ENCODE data around the gene NOS1AP. TPM values are rescaled to one million over a fixed set of nuclear protein-coding genes. Genes with fewer than 3 reads are reported as not detected.

The NOS1AP gene
- total RNA-seq, 4 donors from 2014 or later: 1.9 to 5.4 (median 3.1) TPM

DNA sequence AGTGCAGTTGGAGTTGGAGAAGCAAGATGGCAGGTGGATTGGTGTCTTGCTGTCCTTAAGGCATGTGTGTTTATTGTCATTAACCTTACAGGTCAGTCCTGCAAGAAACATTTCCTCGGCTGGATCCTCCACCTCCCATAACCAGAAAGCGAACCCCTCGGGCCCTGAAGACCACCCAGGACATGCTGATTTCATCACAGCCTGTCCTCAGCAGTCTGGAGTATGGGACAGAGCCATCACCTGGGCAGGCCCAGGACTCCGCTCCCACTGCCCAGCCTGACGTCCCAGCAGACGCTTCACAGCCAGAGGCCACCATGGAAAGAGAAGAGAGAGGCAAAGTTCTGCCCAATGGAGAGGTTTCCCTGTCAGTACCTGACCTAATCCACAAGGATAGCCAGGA, 313.6 kb downstream of the NOS1AP start:
- TF ChIP-seq, protein P1, sequence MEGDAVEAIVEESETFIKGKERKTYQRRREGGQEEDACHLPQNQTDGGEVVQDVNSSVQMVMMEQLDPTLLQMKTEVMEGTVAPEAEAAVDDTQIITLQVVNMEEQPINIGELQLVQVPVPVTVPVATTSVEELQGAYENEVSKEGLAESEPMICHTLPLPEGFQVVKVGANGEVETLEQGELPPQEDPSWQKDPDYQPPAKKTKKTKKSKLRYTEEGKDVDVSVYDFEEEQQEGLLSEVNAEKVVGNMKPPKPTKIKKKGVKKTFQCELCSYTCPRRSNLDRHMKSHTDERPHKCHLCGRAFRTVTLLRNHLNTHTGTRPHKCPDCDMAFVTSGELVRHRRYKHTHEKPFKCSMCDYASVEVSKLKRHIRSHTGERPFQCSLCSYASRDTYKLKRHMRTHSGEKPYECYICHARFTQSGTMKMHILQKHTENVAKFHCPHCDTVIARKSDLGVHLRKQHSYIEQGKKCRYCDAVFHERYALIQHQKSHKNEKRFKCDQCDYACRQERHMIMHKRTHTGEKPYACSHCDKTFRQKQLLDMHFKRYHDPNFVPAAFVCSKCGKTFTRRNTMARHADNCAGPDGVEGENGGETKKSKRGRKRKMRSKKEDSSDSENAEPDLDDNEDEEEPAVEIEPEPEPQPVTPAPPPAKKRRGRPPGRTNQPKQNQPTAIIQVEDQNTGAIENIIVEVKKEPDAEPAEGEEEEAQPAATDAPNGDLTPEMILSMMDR (IDR thresholded peaks at IDR 0.05): no peak
- ATAC-seq (ENCODE audit: low FRiP score): no peak
- no peak for DNase-seq (ENCODE audit: low spot score)

DNA sequence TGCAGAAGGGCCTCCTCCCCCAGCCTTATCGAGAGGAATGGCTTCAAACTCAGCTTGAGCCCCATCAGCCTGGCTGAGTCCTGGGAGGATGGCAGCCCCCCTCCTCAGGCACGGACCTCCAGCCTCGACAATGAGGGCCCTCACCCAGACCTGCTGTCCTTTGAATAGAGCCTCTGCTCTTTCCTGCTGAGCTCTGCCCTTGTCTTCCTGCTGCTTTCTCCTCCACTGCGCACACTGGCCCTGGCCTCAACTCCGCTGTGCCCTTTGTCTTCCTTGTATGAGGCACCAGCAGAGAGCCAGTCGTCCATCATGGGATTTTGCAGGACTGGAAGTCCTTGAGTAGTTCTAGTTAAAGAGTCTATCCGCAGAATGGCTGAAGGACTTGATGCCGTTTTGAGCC, 314.0 kb downstream of the NOS1AP start:
- no peak for ATAC-seq (ENCODE audit: low FRiP score)
- TF ChIP-seq, protein P1 (IDR thresholded peaks at IDR 0.05): no peak

DNA sequence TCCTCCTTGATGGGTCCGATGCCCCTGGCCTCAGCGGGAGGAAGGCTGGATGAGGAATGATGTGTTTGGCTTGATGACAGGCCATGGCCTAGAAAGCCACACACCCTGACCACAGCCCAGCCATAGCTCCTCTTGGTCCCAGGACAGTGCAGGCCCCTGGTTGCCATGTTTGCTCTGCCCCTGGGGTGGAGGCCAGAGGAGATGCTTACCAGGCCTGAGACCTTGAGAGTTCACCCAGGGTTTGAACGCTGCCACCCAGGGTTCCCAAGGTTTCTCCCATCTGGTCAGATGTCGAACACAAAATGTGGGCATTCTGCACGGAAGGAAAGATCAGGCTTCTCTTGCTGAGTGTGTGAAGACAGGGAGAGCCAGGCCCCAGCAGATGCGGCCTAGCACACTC, 314.6 kb downstream of the NOS1AP start:
- ATAC-seq (ENCODE audit: low FRiP score): no peak
- DNase-seq (ENCODE audit: low spot score): no peak
- TF ChIP-seq, protein P1 (IDR thresholded peaks at IDR 0.05): no peak

More for the DNA sequence above, 314.0 kb downstream of the NOS1AP start:
- DNase-seq (ENCODE audit: low spot score): no peak

DNA sequence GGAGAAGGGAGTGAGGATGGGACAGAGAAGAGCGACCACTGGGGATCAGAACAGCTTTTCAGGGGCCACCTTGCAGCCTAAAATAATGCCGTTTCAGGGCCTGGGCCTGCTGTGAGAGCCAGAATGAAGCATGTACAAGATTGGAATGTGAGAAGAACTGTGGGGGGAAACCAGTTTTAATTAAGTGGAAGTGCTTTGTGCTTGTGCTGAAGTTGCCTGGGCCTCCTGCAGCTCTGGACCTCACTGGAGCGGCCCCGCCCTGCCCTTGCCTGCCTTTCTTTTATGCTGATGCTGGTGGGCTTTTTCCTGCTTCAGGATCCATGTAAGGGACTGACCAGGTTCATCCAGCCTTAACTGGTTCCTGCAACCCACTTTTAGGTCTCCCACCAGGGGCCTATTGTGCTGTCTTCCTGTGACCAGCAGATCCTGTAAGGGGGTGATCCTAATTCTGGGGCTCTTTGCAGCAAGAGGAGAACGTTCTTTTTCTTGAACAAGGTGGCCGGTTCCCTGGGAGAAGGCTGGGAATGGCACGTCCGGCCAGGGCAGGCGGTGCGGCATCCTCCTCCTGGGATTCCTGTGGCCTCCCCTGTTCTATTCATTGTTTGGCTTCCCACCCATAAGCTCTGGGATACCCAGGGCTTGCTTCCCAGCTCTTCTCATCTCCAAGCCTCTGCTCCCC, 315.2 kb downstream of the NOS1AP start:
- no peak for ATAC-seq (ENCODE audit: low FRiP score)
- TF ChIP-seq, protein P1 (IDR thresholded peaks at IDR 0.05): no peak
- no peak for DNase-seq (ENCODE audit: low spot score)

DNA sequence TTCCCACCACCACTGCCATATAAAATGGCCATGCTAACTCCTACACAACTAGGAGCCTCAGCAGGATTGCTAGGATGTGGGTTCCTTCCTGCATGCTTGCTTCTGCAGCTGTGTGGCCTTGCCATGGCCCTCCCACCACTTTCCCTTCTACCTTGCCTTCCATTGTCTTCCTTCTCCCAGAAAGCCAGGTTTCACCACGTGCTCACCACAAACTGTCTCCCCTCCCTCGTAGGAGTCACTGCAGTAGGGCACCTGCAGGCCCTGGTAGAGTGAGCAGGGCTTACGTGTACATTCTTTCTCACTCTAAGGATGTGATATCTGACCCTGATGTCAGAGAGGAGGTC, 315.8 kb downstream of the NOS1AP start:
- DNase-seq (ENCODE audit: low spot score) (no peak), ATAC-seq (ENCODE audit: low FRiP score) (no peak)
- TF ChIP-seq, protein P1 (IDR thresholded peaks at IDR 0.05): no peak

DNA sequence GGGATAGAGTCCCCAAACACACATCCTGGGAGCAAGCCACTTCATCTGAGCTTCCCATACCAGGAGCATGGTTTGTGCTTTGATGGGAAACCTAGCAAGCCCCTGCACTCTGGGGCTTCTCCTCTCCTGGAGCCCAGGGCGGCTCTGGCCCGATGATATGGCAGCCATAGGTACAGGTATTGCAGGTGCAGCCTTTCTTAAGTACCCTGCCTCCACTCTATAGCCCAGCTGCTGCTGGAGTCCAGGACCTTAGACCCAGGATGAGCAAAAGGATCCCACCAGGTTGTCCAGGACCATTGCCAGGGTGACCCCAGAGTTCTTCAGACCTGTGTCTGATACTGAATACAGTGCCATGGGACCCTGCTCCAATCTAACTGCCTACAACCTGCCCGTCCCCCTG, 316.2 kb downstream of the NOS1AP start:
- ATAC-seq (ENCODE audit: low FRiP score) (no peak), DNase-seq (ENCODE audit: low spot score) (no peak)
- TF ChIP-seq, protein P1 (IDR thresholded peaks at IDR 0.05): no peak
